SK-N-SH treated with all-trans-retinoic acid at 6 μM for 48 hours (cell line): ENCODE results near the gene EMX1.

Experiments used
- ATAC-seq: fragments of 200-7000 bp; cut with Tn5 transposase; 3 replicates; pipeline ENCODE4 v1.9.1; 2020; ENCODE audit warnings: mild to moderate bottlenecking, moderate library complexity
- ARNTL ChIP-seq: fragments of 450-650 bp; formaldehyde crosslinking; IDR thresholded peaks from 2 replicates; pipeline ENCODE4 v1.5.0; 2020; ENCODE audit warnings: low read depth, mild to moderate bottlenecking, moderate library complexity, borderline replicate concordance
- BACH2 ChIP-seq: fragments of 250-450 bp; sonication (Bioruptor Pico); IDR thresholded peaks from 2 replicates; pipeline ENCODE4 v1.9.0; 2021; ENCODE audit warnings: mild to moderate bottlenecking, borderline replicate concordance
- CSDC2 ChIP-seq: fragments of 250-450 bp; sonication (Bioruptor Pico); IDR thresholded peaks from 2 replicates; pipeline ENCODE4 v1.5.0; 2020; ENCODE audit warnings: mild to moderate bottlenecking, moderate library complexity
- ESRRG ChIP-seq: fragments of 250-450 bp; sonication (Bioruptor Pico); IDR thresholded peaks from 2 replicates; pipeline ENCODE4 v1.6.1; 2021; ENCODE audit warnings: mild to moderate bottlenecking
- ISL1 ChIP-seq: fragments of 250-450 bp; sonication (Bioruptor Pico); IDR thresholded peaks from 2 replicates; pipeline ENCODE4 v2.1.2; 2022; ENCODE audit warnings: mild to moderate bottlenecking, moderate library complexity
- OSR1 ChIP-seq: fragments of 250-450 bp; sonication (Bioruptor Pico); IDR thresholded peaks from 2 replicates; pipeline ENCODE4 v1.8.0; 2022; ENCODE audit warnings: moderate library complexity, mild to moderate bottlenecking, inconsistent platforms
- PPARA ChIP-seq: fragments of 250-450 bp; sonication (Bioruptor Pico); IDR thresholded peaks from 2 replicates; pipeline ENCODE4 v1.5.0; 2020; ENCODE audit warnings: mild to moderate bottlenecking, borderline replicate concordance
- RARB ChIP-seq: fragments of 250-450 bp; sonication (Bioruptor Pico); IDR thresholded peaks from 2 replicates; pipeline ENCODE4 v1.8.0; 2021; ENCODE audit warnings: mild to moderate bottlenecking, moderate library complexity
- SNAI2 ChIP-seq: fragments of 250-450 bp; sonication (Bioruptor Pico); IDR thresholded peaks from 2 replicates; pipeline ENCODE4 v1.5.0; 2020; ENCODE audit warnings: mild to moderate bottlenecking, moderate library complexity
- TCF4 ChIP-seq: fragments of 250-450 bp; sonication (Bioruptor Pico); IDR thresholded peaks from 2 replicates; pipeline ENCODE4 v1.8.0; 2021; ENCODE audit warnings: mild to moderate bottlenecking, moderate library complexity, borderline replicate concordance
- ZC3H10 ChIP-seq: fragments of 250-450 bp; sonication (Bioruptor Pico); IDR thresholded peaks from 2 replicates; pipeline ENCODE4 v1.5.1; 2021; ENCODE audit warnings: mild to moderate bottlenecking, moderate library complexity
- ZFP3 ChIP-seq: fragments of 250-450 bp; sonication (Bioruptor Pico); IDR thresholded peaks from 2 replicates; pipeline ENCODE4 v1.5.0; 2020; ENCODE audit warnings: mild to moderate bottlenecking, moderate library complexity
- ZFP30 ChIP-seq: fragments of 450-650 bp; formaldehyde crosslinking; IDR thresholded peaks from 2 replicates; pipeline ENCODE4 v1.5.0; 2022; ENCODE audit warnings: mild to moderate bottlenecking, moderate library complexity
- ZNF565 ChIP-seq: fragments of 450-650 bp; formaldehyde crosslinking; conservative IDR thresholded peaks from 2 replicates; pipeline ENCODE4 v1.5.0; 2020; ENCODE audit warnings: low read depth, mild to moderate bottlenecking, moderate library complexity
- ZNF70 ChIP-seq: fragments of 450-650 bp; formaldehyde crosslinking; IDR thresholded peaks from 2 replicates; pipeline ENCODE4 v1.5.0; 2020; ENCODE audit warnings: mild to moderate bottlenecking, moderate library complexity
- TF ChIP-seq, protein P1 (sequence below): fragments of 250-450 bp; sonication (Bioruptor Pico); IDR thresholded peaks from 2 replicates; pipeline ENCODE4 v1.8.0; 2021; ENCODE audit warnings: low read depth, mild to moderate bottlenecking, moderate library complexity, borderline replicate concordance
- TF ChIP-seq, protein P2 (sequence below): fragments of 250-450 bp; sonication (Bioruptor Pico); IDR thresholded peaks from 2 replicates; pipeline ENCODE4 v1.5.1; 2021; ENCODE audit warnings: mild to moderate bottlenecking, moderate library complexity
- TF ChIP-seq, protein P3 (sequence below): fragments of 250-450 bp; sonication (Bioruptor Pico); IDR thresholded peaks from 2 replicates; pipeline ENCODE4 v1.5.1; 2020; ENCODE audit warnings: low read depth, mild to moderate bottlenecking, moderate library complexity
- TF ChIP-seq, protein P4 (sequence below): fragments of 250-450 bp; sonication (Bioruptor Pico); IDR thresholded peaks from 2 replicates; pipeline ENCODE4 v1.8.0; 2020; ENCODE audit warnings: mild to moderate bottlenecking, moderate library complexity, borderline replicate concordance

EMX1 gene

DNA sequence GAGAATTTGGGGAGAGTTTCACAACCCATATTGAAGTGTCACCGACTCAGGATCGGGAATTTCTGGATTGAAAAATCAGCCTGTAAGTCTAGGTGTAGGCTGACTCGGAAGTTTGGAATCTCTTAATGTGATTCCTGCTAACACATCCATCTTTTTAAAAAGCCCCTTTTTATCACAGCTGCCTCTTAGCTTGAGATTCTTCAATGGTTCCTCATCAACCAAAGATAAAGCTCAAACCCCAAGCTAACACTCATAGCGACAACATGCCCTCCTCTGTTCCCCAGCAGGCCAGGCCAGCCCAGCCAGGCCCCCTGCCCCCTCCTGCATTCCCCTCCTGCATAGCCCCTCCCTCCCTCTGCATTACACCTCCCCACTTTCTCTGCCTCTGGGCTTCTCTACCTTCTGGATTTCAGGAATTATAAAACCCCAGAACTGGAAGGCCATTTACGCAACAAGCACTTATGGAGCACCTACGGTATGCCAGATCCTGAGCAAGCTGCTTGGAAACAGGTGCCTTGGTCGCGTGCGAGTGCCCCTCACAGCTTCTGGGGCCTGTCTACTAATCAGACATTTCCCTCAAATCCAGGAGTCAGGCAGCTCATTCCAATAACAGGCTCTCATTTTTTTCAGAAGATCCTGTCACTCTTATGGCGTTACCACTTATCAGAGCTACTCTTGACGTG lies 63.4 kb downstream of the EMX1 start:
- ATAC-seq = no peak; the same call in 1 of the 3 replicates
- no peak for TF ChIP-seq RARB (CRISPR knock-in tag)
- TF ChIP-seq ZC3H10 (CRISPR knock-in tag) = no peak
- TF ChIP-seq ISL1 (CRISPR knock-in tag) = peak; percentile 50; the same call in 1 of the 2 replicates

DNA sequence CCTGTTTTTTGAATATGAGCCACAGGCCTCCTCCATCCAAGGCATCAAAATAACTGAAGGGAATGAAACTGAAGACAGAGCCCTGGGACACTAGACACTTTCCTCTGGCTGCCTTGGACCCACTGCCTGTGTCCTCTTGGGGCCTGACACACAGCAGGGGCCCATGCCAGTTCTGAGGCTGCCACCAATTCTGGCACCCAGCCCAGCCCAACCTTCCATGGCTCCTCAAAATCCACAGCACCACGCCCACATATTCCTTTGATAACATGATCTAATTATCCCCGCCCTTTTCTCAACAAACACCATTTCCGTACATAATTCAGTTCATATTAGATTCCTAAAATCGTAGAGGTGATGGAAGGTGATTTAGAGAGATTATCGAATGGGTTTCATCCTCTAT lies 64.2 kb downstream of the EMX1 start:
- no peak for ATAC-seq
- TF ChIP-seq, protein P1, sequence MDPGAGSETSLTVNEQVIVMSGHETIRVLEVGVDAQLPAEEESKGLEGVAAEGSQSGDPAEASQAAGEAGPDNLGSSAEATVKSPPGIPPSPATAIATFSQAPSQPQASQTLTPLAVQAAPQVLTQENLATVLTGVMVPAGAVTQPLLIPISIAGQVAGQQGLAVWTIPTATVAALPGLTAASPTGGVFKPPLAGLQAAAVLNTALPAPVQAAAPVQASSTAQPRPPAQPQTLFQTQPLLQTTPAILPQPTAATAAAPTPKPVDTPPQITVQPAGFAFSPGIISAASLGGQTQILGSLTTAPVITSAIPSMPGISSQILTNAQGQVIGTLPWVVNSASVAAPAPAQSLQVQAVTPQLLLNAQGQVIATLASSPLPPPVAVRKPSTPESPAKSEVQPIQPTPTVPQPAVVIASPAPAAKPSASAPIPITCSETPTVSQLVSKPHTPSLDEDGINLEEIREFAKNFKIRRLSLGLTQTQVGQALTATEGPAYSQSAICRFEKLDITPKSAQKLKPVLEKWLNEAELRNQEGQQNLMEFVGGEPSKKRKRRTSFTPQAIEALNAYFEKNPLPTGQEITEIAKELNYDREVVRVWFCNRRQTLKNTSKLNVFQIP (CRISPR knock-in tag) = no peak
- no peak for TF ChIP-seq BACH2
- TF ChIP-seq, all 23 proteins: peak for 0

DNA sequence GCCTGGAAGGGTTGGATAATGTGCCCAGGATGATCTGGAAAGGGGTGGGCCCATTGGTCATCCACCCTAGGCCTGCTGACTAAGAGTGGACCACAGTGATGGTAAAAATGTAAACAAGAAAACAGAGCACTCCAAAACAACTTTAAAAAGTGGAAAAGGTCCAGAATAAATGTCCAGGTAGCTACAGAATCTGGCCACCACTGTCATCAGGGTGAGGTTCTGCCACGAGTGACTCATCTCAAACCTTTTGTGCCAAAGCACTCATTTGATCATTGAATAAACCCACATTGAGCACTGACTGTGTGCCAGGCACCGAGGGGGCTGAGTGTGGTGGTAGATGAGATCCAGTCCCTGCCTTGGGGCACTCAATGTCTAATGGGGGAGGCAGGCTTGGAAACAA lies 64.9 kb downstream of the EMX1 start:
- TF ChIP-seq, protein P2, sequence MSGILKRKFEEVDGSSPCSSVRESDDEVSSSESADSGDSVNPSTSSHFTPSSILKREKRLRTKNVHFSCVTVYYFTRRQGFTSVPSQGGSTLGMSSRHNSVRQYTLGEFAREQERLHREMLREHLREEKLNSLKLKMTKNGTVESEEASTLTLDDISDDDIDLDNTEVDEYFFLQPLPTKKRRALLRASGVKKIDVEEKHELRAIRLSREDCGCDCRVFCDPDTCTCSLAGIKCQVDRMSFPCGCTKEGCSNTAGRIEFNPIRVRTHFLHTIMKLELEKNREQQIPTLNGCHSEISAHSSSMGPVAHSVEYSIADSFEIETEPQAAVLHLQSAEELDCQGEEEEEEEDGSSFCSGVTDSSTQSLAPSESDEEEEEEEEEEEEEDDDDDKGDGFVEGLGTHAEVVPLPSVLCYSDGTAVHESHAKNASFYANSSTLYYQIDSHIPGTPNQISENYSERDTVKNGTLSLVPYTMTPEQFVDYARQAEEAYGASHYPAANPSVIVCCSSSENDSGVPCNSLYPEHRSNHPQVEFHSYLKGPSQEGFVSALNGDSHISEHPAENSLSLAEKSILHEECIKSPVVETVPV (CRISPR knock-in tag) = no peak
- TF ChIP-seq ZC3H10 (CRISPR knock-in tag) (no peak), RARB (CRISPR knock-in tag) (no peak), ESRRG (no peak), TCF4 (CRISPR knock-in tag) (no peak), PPARA (CRISPR knock-in tag) (no peak), ARNTL (CRISPR knock-in tag) (no peak), ZNF70 (CRISPR knock-in tag) (no peak), ZFP3 (CRISPR knock-in tag) (no peak)
- TF ChIP-seq, protein P3, sequence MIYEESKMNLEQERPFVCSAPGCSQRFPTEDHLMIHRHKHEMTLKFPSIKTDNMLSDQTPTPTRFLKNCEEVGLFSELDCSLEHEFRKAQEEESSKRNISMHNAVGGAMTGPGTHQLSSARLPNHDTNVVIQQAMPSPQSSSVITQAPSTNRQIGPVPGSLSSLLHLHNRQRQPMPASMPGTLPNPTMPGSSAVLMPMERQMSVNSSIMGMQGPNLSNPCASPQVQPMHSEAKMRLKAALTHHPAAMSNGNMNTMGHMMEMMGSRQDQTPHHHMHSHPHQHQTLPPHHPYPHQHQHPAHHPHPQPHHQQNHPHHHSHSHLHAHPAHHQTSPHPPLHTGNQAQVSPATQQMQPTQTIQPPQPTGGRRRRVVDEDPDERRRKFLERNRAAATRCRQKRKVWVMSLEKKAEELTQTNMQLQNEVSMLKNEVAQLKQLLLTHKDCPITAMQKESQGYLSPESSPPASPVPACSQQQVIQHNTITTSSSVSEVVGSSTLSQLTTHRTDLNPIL = no peak
- TF ChIP-seq, protein P4, sequence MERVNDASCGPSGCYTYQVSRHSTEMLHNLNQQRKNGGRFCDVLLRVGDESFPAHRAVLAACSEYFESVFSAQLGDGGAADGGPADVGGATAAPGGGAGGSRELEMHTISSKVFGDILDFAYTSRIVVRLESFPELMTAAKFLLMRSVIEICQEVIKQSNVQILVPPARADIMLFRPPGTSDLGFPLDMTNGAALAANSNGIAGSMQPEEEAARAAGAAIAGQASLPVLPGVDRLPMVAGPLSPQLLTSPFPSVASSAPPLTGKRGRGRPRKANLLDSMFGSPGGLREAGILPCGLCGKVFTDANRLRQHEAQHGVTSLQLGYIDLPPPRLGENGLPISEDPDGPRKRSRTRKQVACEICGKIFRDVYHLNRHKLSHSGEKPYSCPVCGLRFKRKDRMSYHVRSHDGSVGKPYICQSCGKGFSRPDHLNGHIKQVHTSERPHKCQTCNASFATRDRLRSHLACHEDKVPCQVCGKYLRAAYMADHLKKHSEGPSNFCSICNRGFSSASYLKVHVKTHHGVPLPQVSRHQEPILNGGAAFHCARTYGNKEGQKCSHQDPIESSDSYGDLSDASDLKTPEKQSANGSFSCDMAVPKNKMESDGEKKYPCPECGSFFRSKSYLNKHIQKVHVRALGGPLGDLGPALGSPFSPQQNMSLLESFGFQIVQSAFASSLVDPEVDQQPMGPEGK (CRISPR knock-in tag) = no peak
- no peak for ATAC-seq

DNA sequence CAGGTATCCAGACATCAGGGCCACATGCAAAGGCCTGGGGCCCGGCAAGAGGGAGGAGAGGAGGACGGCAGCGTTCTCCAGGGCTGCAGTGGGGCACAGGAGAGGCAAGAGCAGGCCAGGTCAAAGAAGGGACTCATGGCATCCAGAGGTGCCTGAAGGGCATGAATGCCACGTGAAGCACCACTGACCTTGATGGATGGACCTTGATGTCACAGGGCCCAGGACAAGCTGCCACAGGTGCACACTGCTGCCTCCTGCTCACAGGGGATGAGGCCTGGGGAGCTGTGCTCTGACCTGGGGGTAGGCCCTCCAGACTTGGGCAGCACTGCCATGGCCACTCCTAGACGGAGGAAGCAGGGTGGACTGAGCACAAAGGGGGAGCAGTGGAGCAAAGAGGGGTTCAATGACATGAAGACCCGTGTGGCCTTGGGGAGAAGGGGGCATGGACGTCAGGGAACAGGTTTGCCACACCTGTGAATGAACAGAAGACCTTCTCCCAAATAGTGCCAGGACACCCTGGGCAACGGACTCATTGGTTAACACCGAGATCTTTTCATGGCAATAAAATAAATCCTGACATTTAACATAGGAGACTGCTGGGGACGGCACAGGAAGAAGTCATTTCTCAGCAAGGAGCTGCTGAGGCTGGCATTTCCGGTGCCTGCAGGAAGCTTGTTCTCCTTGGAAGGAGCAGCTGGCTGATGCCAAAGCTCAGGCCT lies 65.6 kb downstream of the EMX1 start:
- no peak for ATAC-seq
- TF ChIP-seq ARNTL (CRISPR knock-in tag) = no peak
- TF ChIP-seq BACH2 = no peak
- TF ChIP-seq ZFP30 (CRISPR knock-in tag) = no peak
- no peak for TF ChIP-seq CSDC2 (CRISPR knock-in tag)
- no peak for TF ChIP-seq ZFP3 (CRISPR knock-in tag)
- TF ChIP-seq RARB (CRISPR knock-in tag) = no peak
- TF ChIP-seq OSR1 (CRISPR knock-in tag) = no peak
- TF ChIP-seq, protein P2 (CRISPR knock-in tag) = no peak
- no peak for TF ChIP-seq TCF4 (CRISPR knock-in tag)
- TF ChIP-seq ZC3H10 (CRISPR knock-in tag) = no peak
- TF ChIP-seq, protein P3 = no peak
- TF ChIP-seq SNAI2 (CRISPR knock-in tag) = no peak
- TF ChIP-seq ZNF565 (CRISPR knock-in tag) = no peak
- no peak for TF ChIP-seq ESRRG
- TF ChIP-seq, protein P4 (CRISPR knock-in tag) = no peak
